Epidermal melanocyte (primary cell): ENCODE results near the gene SRMS.
"Not testable (repeated sequence)": the region's sequence is repeated elsewhere in the genome, so short reads cannot be mapped to it uniquely, and the experiment has no call there.

Experiments
- DNase-seq: peaks from one replicate; pipeline ENCODE4 v3.0.0; 2011; ENCODE audit warnings: low spot score; ENCODE audit not compliant: insufficient read length

The SRMS gene

DNA sequence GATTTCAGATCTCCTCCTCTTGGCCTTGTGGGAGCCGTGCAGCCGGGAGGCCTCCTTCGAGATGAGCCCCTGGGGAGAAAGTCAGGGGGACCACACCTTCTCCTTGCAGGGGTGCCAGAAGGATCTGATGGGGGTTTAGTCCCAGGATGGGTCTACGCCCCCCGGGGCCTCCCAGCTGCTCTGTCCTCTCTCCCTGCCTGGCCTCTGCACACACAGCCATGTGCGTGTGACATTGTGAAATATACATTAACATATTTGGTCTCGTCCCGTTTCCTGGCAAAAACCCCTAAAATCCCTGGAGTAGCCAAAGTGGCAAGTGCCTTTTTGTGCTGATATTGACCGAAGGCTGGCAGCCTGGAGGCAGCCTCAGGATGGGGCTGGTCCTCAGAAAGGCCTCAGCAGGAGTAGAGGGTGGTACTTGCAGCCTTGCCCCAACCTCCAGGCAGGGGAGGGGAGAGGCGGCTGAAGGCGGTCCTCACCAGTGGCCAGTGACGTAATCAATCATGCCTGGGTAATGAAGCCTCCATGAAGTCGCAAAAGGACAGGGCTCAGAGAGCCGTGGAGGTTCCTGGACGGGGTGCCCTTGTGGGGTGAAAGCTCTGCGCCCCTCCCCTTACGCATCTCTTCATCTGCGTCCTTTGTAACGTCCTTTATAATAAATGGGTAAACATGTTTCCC lies 31.6 kb upstream of the SRMS start:
- no peak for DNase-seq

DNA sequence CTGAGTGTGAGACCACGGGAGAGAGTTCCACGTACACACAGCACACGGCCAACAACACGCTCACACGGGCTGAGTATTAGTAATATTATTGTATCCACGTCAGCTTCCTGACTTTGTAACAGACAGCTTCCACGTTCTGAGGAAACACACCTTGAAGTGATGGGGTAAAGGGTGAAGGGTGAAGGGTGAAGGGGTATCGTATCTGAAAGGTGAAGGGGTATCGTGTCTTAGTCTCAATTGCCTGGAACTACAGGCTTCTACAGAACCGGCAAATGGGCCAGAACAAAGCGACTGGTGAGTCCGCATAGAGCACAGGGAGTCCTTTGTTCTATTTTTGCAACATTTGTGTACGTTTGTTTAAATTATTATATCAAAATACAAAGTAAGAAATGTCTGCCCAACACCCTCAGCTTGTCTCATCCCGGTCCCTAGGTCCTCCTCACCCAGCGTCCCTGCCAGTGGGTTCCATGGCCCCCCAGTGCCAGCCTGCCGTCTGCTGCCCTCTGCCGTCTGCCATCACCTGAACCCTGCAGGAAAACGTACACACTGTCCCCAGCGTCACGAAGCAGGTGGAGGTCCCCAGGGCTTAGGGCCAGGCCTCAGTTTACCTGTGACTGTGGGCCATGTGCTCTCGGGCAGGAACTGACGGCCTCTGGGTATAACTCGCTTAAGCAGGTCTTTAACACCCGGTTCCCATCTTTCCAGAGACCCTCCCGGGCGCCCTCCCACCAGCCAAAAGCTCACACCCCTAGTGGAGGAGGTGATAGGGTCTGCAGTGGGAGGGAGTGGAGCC lies 30.9 kb upstream of the SRMS start:
- no peak for DNase-seq

DNA sequence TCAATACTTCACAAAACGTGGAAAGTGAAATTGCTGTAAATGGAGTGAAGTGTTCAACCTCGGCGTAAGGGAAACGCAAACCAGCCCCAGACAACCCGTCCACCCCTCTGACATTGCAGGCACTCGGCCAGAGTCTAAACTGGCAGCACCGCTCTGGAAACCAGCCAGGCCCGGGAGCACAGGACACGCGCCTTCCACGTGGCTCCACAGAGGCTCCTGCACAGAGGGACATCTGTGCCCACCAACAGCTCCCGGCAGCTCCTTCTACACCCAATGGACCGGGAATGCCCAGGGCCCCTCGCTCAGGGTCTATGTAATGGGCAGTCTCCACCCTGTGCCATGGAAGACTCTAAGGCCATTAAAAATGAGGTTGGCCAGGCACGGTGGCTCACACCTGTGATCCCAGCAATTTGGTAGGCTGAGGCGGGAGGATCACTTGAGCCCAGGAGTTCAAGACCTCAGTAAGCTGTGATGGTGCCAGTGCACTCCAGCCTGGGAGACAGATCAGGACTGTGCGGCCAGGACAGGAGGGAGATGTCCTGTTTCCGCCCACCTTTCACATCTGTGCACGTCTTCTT lies 29.9 kb upstream of the SRMS start:
- DNase-seq: no peak

DNA sequence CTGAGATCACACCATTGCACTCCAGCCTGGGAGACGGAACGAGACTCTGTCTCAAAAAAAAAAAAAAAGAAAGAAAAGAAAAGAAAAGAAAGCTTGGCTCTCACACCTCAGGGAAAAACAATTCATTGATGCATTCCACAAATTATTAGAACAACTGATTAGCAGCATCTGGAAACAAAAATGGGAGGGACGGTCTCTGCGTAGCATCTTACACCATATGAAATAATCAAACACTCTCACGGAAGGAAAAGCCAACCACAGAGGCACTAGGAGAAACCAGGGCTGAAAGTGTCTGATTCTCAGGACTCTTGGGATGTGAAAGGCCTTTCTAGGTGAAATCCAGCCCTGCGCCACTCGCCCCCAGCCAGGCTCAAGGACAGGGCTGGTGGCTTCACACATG lies 28.8 kb upstream of the SRMS start:
- DNase-seq: no peak

GRCh38 chr20:63574829-63575743 lies 27.5 kb upstream of the SRMS start:
- DNase-seq: no peak

- peak; percentile 78 for DNase-seq
Observed at GRCh38 chr20:63574156-63574828, 26.7 kb upstream of the SRMS start, which contains the start of gene HELZ2. Gene HELZ2 (minus strand): TSS chr20:63574239. CDS start chr20:63572385, 1,854 bp downstream.

- DNase-seq: no peak
Observed at GRCh38 chr20:63573647-63574131, 26.1 kb upstream of the SRMS start.

DNA sequence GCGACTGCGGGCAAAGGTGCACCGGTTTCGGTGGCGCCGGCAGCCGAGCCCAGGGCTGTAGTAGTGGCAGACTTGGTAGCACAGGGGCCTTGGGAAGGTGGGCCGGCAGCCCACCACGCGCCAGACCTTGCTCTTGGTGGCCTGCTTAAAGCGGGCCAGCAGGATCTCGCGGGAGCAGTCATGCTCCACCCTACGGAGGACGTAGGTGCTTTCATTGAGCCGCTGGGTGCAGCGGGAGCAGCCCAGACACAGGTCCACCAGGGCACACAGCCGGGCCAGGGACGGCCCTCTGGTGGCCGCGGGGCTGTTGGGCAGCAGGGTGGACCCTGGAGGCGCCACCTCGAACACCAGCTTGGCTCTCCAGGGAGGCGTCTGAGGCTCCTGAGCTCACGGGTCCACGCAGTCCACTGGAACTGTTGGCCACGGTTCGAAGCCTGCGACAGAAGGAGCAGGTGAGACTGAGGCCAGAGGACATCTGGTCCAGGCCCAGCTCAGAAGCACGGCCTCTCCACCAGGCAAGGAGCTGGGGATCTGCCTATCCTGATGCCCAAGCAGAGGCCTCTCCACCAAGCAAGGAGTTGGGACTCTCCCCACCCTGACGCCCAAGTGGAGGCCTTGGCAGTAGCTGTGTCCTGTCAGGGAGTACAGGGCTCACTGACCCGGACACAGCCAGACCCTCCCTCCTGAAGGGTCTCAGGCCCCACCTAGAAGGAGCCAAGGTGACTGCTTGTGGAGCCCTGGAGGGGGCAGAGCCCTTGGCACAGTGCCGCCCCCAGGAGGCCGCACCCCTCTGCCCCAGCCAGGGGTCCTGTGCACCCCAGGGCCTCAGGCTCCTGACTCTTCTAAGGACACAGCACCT lies 25.5 kb upstream of the SRMS start:
- DNase-seq: no peak

DNA sequence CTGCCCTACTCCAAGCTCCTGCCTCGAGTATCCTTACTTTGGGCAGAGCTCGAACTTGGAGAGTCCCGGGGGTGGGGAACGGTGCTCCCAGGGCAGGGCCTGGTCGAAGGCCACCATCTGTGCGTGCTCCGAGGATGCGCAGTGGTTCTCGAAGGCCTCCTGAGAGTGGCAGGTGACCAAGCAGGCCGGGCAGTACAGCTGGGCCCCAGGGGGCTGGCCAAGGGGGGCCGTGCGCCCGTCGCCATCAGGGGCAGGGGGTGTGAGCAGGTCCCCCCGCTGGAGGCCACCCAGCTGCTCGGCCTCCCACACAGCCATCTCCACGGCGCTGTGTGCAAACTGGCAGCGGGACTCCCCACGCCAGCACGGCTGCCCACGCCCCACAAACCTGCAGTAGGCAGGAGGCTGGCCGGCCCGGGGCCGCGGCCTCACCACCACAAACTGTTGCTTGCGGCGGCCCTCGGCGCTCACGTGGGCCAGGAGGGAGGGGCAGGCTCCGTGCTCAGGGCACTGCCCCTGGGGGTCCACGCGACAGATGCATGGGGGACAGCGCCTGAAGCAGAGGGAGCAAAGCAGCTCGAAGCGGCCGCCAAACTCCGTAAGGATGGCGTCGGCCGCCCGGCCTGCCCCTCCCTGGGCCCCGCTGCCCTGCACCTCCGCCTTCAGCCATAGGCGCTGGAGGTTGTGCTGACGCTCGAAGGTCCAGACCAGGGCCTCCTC lies 24.7 kb upstream of the SRMS start:
- no peak for DNase-seq

DNA sequence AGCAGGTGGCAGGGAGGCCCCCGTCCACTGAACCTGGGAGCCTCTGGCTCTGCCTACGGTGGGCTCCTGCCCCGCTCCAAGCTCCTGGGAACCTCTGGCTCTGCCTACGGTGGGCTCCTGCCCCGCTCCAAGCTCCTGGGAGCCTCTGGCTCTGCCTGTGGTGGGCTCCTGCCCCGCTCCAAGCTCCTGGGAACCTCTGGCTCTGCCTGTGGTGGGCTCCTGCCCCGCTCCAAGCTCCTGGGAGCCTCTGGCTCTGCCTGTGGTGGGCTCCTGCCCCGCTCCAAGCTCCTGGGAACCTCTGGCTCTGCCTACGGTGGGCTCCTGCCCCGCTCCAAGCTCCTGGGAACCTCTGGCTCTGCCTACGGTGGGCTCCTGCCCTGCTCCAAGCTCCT lies 23.5 kb upstream of the SRMS start:
- not testable (repeated sequence) for DNase-seq

DNA sequence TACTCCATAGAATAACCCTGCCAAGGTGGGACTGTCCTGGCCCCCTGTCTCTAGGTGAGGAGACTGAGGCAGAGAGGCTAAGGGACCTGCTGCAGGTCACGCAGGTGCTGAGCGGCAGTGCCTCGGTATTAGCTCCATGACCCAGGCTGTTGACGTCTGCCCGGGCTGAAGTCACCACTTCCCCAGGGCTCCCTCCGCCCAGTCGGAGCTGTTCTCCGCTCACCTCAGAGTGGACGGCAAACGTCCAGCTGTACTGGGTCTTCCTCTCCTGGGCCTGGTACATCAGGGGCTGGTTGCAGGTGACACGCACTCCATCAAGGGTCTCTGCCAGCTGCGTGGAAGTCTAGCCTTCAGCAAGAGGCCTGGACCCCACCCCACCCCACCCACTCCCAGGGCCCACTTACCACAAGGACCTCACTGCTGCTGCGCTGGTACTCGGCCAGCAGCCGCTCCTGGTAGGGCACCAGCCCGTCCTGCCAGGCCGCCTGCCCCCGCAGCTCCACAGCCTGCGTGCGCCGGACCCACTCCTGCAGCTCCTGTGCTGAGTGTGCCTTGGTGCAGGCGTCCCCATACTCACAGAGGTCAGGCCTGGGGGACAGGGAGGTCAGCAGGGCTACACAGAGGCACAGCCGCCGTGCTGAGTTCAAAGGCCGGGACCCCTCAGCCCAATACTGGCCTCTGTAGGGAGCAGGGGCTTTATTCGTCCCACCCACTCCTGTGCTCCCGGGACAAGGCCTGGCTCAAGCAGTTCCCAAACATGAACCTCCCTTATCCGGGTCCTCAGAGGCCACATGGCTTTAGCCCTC lies 22.9 kb upstream of the SRMS start:
- DNase-seq: no peak

DNA sequence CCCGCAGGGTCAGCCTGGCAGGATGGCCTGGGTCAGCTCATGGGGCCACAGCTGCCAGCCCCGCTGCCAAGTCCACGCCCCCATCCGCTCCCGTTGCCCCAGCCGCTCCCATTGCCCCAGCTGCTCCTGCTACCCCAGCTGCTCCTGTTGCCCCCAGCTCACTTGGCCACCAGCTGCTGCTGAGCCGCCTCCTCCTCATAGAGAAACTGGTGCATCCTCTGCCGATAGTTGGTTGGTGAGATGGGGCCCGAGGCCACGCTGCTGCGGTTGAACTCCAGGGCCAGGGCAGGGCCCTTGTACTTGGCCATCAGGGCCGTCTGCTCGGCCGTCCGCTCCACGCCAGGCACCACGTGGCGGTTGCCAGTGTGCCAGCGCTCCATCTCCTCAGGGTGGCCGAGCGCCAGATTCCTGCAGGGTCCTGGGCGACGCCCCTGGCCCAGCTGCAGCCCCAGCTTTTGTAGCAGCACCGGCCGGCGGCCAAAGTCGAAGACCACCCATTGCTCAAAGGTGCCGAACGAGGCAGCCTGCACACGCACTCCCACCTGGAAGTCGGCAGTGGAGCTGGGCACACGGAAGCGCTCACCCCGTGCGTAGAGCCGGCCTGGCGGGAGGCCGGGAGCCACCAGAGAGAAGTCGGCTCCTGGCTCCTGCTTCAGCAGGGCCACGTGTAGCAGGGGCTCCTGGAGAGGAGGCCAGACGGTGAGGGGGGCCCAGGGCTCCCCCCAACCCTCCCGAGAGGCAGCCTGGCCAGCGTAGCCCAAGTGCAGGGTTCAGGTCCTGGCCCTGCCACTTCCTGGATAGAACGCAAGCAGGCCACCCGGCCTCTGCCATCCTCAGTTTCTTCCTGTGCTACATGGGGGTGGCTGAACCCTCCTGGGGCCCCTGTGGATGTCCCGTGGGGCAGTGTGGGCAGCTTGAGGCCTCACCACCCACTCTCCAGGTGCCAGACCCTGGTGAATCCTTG lies 21.7 kb upstream of the SRMS start:
- no peak for DNase-seq

- DNase-seq: no peak
Observed at GRCh38 chr20:63568170-63568981, 20.8 kb upstream of the SRMS start.

GRCh38 chr20:63567386-63568169 lies 20.0 kb upstream of the SRMS start:
- DNase-seq: no peak

DNA sequence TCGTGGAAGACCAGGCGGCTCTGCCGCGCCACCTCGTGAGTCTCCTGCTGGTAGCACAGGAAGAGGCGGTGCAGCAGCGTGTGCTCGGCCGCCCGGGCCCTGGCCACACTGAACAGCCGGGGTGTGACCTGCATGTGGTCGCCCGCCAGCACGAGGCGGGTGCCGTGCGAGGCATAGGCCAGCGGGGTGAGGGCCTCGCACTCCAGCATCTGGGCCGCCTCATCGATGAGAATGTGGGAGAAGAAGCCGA lies 19.5 kb upstream of the SRMS start:
- DNase-seq: no peak
